NT2/D1 (cell line): ENCODE data around the gene SYT8.

Experiments used
- SUZ12 ChIP-seq: IDR thresholded peaks from 2 replicates; pipeline ENCODE4 v1.6.1; 2011; ENCODE audit not compliant: insufficient read length, insufficient read depth; ENCODE audit errors: extremely low read depth
- ZNF274 ChIP-seq: IDR thresholded peaks from 2 replicates; pipeline ENCODE4 v1.6.1; 2011; ENCODE audit warnings: mild to moderate bottlenecking, low read depth, low read length

GRCh38 chr11:1793081-1793480, 41.7 kb upstream of the SYT8 start:
- no peak for TF ChIP-seq SUZ12
- no peak for TF ChIP-seq ZNF274
